CD1c-positive myeloid dendritic cell (primary cell): ENCODE data around the gene ATP2B2.

Experiments used
- DNase-seq: peaks from one replicate; pipeline ENCODE4 v3.0.0-alpha.2; 2016; ENCODE audit errors: extremely low spot score

Gene ATP2B2

GRCh38 chr3:10328460-10329071 is 176.8 kb downstream of the ATP2B2 start:
- no peak for DNase-seq

DNA sequence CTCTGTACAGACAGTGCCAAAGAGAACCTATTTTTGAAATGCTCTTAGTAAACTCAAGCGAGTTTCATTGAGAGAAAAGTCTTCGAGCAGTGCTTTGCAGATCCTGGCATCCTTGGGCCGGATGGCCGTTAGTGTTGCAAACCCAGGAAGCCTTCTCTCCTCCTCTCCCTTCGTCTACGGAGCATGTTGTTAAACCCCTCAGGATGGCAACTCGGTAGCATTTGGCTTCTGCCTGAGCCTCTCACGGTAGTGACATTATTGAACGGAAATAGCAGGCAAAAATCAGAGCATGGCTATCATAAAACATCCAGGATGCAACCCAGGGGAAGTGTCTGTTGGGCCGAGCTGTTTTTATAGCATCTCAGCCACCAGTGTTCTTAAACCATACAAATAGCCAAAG is 177.8 kb downstream of the ATP2B2 start:
- no peak for DNase-seq

DNA sequence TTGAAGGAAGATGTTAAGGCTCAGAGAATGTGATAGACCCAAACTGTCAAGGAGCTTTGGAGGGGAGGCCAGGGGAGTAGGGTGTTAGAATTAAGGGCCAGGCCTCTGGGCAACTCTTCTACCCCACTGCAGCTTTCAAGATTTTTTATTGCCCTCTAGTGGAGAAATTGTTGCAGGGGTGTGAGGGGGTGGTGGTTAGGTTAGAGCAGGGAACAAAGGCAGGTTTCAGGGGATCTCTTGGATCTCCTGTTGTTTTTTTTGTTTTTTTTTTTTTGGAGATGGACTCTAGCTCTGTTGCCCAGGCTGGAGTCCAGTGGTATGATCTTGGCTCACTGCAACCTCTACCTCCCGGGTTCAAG is 183.1 kb downstream of the ATP2B2 start:
- peak; percentile 30 for DNase-seq

GRCh38 chr3:10321630-10322351 is 183.6 kb downstream of the ATP2B2 start:
- no peak for DNase-seq

DNA sequence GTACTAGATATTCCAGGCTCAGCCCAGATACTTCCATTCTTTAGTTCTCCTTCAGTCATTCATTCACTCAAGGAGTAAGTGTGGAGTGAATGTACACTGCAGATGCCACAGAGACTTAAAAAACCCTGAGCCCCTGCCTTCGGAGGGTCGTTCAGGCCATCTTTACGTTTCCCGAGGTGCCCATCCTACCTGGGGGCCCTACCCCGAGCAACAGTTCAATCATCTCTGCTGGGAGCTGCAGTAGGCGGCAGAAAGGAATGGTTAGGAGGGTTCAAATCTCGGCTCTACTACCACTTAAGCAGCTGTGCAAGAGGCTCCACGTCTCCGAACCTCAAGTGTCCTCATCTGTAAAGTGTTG is 185.1 kb downstream of the ATP2B2 start:
- no peak for DNase-seq

- no peak for DNase-seq
Observed at GRCh38 chr3:10319804-10320203, 185.6 kb downstream of the ATP2B2 start.

- DNase-seq: no peak
Observed at GRCh38 chr3:10319251-10319650, 186.1 kb downstream of the ATP2B2 start.

DNA sequence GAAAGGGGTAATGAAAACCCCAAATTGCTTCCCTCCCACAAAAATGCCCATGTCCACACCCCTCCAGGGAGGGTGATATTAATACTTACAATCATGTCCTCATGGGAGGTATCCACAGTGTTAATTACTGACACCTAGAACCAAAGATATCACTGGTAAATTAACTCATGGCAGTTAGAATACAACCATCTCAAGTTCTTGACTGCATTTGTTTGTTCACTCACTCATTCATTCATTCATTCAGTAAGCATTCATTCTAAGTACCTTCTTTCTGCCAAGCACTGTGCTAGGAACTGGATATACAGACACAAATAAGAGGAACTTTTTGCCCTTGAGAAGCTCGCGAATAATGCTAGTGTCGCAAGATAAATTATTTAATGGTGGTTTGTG is 187.4 kb downstream of the ATP2B2 start:
- DNase-seq: no peak

DNA sequence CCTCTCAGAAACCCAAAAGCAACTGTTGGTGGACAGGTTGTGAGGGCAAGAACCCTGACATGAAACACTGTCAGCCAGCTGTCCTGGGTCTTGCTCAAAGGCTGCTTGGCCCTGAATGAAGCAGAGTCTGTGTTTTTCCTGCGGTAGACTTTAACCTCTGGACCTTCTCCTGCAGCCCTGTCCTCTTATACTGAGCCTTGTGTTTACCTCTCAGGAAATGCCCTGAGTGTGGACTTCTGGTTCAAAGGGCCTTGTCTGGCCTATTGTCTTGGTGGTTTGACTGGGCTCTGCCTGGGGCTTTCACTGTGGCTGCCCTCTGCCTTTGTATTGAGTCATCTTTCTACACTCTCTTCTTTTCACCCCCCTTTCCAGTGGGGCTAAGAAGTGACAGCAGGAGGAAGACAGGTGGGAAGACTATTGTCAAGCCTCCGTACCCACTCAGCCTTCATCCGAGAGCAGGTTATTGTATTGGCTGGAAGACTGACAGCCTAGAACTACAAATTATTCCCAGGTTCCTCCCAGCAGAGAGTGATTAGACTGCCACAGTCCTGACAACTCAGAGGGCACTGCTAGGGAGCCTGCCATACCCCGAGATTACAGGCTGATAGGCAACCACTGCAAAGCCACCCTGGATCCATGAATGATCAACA is 187.9 kb downstream of the ATP2B2 start:
- DNase-seq: no peak

- no peak for DNase-seq
Observed at GRCh38 chr3:10315771-10316344, 189.5 kb downstream of the ATP2B2 start.

DNA sequence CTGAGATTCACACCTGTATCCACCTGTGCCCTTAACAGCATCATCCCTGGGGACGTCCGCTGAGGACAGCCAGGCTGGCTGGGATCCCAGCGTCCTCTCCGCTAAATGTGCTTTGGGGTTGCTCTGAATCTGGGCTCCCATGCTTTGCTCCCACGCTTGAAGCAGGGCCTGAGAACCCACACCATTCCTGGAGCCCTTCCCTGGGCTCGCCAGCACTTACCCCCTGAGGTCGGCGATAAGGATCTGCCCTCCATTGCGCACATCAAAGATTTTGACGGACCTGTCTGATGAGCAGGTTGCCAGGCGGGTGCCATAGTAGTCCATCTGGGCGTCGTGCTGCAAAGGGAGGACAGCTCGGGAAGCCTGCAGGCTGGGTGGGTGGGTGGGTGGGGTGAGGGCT is 190.3 kb downstream of the ATP2B2 start:
- DNase-seq: no peak

DNA sequence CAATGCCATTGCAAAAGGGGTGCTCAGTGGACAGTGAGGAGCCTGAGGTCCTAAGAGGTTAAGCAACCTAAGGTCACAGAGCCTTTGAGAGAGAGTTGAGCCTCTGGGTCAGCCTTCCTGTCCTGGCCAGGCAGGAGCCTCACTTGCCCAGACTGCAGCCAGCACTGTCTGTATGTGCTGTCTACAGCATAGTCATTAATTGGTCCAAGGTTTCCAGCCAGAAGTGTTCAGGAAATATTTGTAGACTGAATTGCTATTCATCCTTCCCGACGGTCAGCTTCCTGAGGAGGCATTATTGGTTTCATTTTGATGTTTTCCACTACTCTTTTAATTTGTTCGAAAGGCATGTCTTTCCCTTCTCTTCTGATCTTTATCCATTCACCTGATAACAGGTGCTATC is 192.5 kb downstream of the ATP2B2 start:
- DNase-seq: no peak

DNA sequence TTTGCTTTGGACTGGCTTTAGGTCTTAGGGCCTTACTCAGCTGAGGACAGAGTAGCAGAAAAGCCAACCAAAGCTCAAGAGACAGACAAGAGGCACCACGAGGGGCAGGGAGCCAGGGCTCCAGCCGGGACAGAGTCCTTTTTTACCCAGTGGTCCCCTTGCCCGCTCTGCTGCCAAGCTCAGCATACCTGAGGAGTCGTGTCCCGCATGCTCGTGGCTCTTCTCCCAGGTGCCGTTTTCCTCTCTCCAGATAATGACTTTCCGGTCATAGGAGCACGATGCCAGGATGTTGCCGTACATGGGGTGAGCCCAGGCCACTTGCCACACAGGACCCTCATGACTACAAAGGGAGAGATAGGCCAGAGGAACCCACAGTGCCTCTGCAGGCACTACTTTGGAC is 193.0 kb downstream of the ATP2B2 start:
- no peak for DNase-seq

GRCh38 chr3:10311710-10312109 is 193.7 kb downstream of the ATP2B2 start:
- no peak for DNase-seq

DNA sequence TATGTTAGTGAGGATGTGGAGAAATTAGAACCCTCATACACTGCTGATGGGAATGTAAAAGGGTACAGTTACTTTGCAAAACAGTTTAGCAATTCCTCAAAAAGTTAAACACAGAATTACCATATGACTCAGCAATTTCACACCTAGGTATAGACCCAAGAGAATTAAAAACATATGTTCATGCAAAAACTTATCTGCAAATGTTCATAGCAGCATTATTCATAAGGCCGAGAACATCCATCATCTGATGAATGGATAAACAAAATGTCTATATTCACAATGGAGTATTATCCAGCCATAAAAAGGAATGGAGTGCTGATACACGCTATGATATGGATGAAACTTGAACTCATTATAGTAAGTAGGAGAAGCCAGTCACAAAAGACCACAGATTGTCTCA is 194.8 kb downstream of the ATP2B2 start:
- no peak for DNase-seq

DNA sequence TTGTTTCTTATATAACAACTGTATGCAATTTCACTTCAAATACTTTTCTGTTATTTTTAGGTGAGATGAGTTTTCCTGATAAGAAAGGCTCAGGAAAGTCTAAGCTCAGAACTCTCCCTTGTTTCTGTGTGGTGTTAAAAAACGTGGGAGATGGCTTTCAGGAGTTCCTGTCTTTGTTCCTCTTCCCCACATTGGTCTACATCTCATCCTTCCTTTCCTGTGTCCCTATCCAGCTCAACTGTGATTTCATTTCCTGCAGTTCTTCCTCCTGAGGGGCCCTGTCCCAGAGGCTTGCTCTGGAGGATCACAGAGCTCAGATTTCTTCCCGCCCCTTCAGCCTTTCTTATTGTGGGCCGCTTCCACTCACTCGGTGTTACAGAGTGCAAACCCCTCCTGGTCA is 195.7 kb downstream of the ATP2B2 start:
- DNase-seq: no peak

DNA sequence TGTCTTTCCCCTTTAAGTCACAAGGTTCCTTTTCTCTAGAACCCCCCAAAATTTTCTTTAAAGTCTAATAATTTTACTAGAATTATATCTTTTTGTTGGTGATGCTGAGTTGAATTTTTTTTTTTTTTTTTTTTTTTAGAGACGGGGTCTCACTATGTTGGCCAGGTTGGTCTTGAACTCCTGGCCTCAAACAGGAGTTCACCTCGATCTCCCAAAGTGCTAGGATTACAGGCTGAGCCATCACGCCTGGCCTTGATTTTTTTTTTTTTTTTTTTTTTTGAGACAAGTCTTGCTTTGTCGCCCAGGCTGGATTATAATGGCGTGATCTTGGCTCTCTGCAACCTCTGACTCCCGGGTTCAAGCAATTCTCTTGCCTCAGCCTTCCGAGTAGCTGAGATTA is 196.7 kb downstream of the ATP2B2 start:
- DNase-seq: no peak

DNA sequence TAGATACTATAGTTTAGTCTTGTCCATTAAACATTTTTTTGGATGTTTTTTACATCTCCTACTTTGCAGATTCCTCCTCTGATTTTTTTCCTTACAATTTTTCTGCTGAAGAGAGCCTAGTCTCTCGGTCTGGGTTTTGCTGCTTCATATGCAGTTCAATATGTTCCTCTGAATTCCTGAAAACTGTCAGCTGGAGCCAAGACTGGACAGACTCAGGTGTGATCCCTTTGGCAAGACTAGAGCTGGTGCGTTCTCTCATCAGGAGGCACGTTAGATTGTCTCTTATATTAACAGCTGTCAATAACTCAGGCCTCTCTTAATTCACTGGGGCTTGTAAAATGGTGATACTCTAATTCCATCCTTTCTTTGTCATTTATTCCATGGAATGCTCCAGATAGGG is 199.2 kb downstream of the ATP2B2 start:
- no peak for DNase-seq

GRCh38 chr3:10305331-10305902 is 200.0 kb downstream of the ATP2B2 start:
- DNase-seq: no peak

GRCh38 chr3:10304905-10305304 is 200.5 kb downstream of the ATP2B2 start:
- no peak for DNase-seq

DNA sequence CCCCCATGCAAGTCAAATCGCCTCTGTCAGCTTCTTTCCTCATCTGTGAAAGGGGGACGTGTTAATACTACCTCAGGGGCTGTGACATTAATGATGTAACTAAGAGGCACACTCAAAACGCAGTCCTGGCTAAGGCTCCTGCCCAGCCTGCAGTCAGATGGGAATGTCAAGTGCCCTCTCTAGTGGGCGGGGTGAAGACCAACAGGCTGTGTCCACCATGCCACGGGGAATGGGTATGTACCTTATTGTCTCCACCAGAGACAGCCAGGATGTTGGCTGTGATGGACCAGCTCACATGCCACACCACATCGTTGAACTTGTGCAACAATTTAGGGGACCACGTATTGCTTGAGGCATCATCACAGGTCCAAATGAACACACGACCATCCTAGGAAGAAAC is 201.6 kb downstream of the ATP2B2 start:
- DNase-seq: no peak

- no peak for DNase-seq
Observed at GRCh38 chr3:10303105-10303504, 202.3 kb downstream of the ATP2B2 start.

GRCh38 chr3:10300087-10300486 is 205.3 kb downstream of the ATP2B2 start:
- no peak for DNase-seq
